ENCODE measurements around the gene B4GALT1.

- TF ChIP-seq CTCF (IDR thresholded peaks at IDR 0.05) (peak; percentile 87), ZFX (IDR thresholded peaks at IDR 0.05; ENCODE audit: borderline replicate concordance) (no peak)
Observed at GRCh38 chr9:33081128-33081851, 85.8 kb downstream of the B4GALT1 start.

Measured in 22Rv1 (cell line).